C4-2B (cell line): ENCODE measurements around the gene ZNF385D.

Experiments
- CTCF ChIP-seq: fragments of 450-650 bp; conservative IDR thresholded peaks from 2 replicates; pipeline ENCODE4 v1.5.1; 2017; ENCODE audit warnings: mild to moderate bottlenecking
- ZFX ChIP-seq: fragments of 450-650 bp; IDR thresholded peaks from 2 replicates; pipeline ENCODE4 v1.6.1; 2017

- TF ChIP-seq CTCF (no peak), ZFX (no peak)
Measured at GRCh38 chr3:21524133-21524532, 226.9 kb downstream of the ZNF385D start.
